GM12872 (cell line): Measurements from ENCODE around the gene DYRK1A.

Experiments
- CTCF ChIP-seq: IDR thresholded peaks from 3 replicates; pipeline ENCODE4 v1.5.1; 2011; ENCODE audit warnings: low read depth, mild to moderate bottlenecking, low read length, moderate library complexity; ENCODE audit not compliant: insufficient read depth

Gene DYRK1A

GRCh38 chr21:37350472-37350871 lies 16.1 kb upstream of the DYRK1A start:
- no peak for TF ChIP-seq CTCF

- no peak for TF ChIP-seq CTCF
Measured at GRCh38 chr21:37356706-37357105, 9.9 kb upstream of the DYRK1A start.

GRCh38 chr21:37357691-37358090 lies 8.9 kb upstream of the DYRK1A start:
- TF ChIP-seq CTCF, result no peak

GRCh38 chr21:37358397-37358796 lies 8.2 kb upstream of the DYRK1A start:
- TF ChIP-seq CTCF, result no peak

GRCh38 chr21:37363936-37364335 lies 2.6 kb upstream of the DYRK1A start:
- TF ChIP-seq CTCF, result no peak

- no peak for TF ChIP-seq CTCF
Measured at GRCh38 chr21:37364722-37365121, 1.9 kb upstream of the DYRK1A start.

GRCh38 chr21:37365517-37366481 lies 774 bp upstream of the DYRK1A start:
- TF ChIP-seq CTCF, result no peak
